H9 (cell line): ENCODE results near the gene SERTAD1. TPM values are rescaled to one million over a fixed set of nuclear protein-coding genes. Genes with fewer than 3 reads are reported as not detected.

Experiments
- DNase-seq: peaks from one replicate; pipeline ENCODE4 v3.0.0-alpha.2; 2017
- H2AFZ ChIP-seq: one replicate; pipeline ENCODE4 v1.6.1; 2013; ENCODE audit warnings: mild to moderate bottlenecking, low read length, control low read depth, moderate library complexity
- H2AK5ac ChIP-seq: 2 replicates; pipeline ENCODE4 v1.6.1; 2013; ENCODE audit warnings: low read length, control low read depth, mixed read lengths; ENCODE audit not compliant: insufficient read length
- H2BK120ac ChIP-seq: one replicate; pipeline ENCODE4 v1.6.1; 2013; ENCODE audit warnings: low read depth, mild to moderate bottlenecking, low read length, control low read depth, inconsistent platforms; ENCODE audit not compliant: poor library complexity, severe bottlenecking
- H2BK12ac ChIP-seq: 2 replicates; pipeline ENCODE4 v1.6.1; 2013; ENCODE audit warnings: low read length, control low read depth, mixed read lengths, low read depth; ENCODE audit not compliant: insufficient read length
- H2BK15ac ChIP-seq: 2 replicates; pipeline ENCODE4 v1.6.1; 2013; ENCODE audit warnings: low read depth, low read length, control low read depth
- H2BK20ac ChIP-seq: one replicate; pipeline ENCODE4 v1.6.1; 2013; ENCODE audit warnings: low read depth, mild to moderate bottlenecking, low read length, control low read depth, inconsistent platforms; ENCODE audit not compliant: poor library complexity, severe bottlenecking
- H2BK5ac ChIP-seq: 2 replicates; pipeline ENCODE4 v1.6.1; 2013; ENCODE audit warnings: low read length, control low read depth, mixed read lengths; ENCODE audit not compliant: insufficient read length
- H3K14ac ChIP-seq: 2 replicates; pipeline ENCODE4 v1.6.1; 2013; ENCODE audit warnings: low read length, control low read depth; ENCODE audit not compliant: insufficient read depth
- H3K18ac ChIP-seq: 2 replicates; pipeline ENCODE4 v1.6.1; 2013; ENCODE audit warnings: low read depth, mild to moderate bottlenecking, mixed read lengths, low read length, control low read depth; ENCODE audit not compliant: insufficient read length
- H3K23ac ChIP-seq: 2 replicates; pipeline ENCODE4 v1.6.1; 2013; ENCODE audit warnings: low read length, control low read depth, mixed read lengths, low read depth; ENCODE audit not compliant: insufficient read length
- H3K23me2 ChIP-seq: 2 replicates; pipeline ENCODE4 v1.6.1; 2013; ENCODE audit warnings: low read depth, mild to moderate bottlenecking, mixed read lengths, low read length, control low read depth; ENCODE audit not compliant: insufficient read length, poor library complexity, severe bottlenecking
- H3K27ac ChIP-seq: 2 replicates; pipeline ENCODE4 v1.5.1; 2013; ENCODE audit warnings: low read length, control low read depth, mixed read lengths, low read depth; ENCODE audit not compliant: insufficient read length
- H3K27me3 ChIP-seq: 2 replicates; pipeline ENCODE4 v1.6.1; 2013; ENCODE audit warnings: low read length, control low read depth, inconsistent platforms; ENCODE audit not compliant: insufficient read depth
- H3K4ac ChIP-seq: 2 replicates; pipeline ENCODE4 v1.6.1; 2013; ENCODE audit warnings: low read depth, mild to moderate bottlenecking, control low read depth, inconsistent platforms, low read length, moderate library complexity
- H3K4me1 ChIP-seq: 2 replicates; pipeline ENCODE4 v1.6.1; 2013; ENCODE audit warnings: low read length, control low read depth, inconsistent platforms; ENCODE audit not compliant: insufficient read depth
- H3K4me2 ChIP-seq: 2 replicates; pipeline ENCODE4 v1.6.1; 2013; ENCODE audit warnings: low read length, control low read depth, mixed read lengths; ENCODE audit not compliant: insufficient read length, insufficient read depth
- H3K56ac ChIP-seq: 2 replicates; pipeline ENCODE4 v1.6.1; 2013; ENCODE audit warnings: low read depth, mild to moderate bottlenecking, mixed read lengths, low read length, control low read depth; ENCODE audit not compliant: insufficient read length
- H3K79me1 ChIP-seq: 2 replicates; pipeline ENCODE4 v1.6.1; 2013; ENCODE audit warnings: low read depth, mild to moderate bottlenecking, moderate library complexity, low read length, control low read depth, inconsistent platforms; ENCODE audit not compliant: insufficient read depth, poor library complexity, severe bottlenecking
- H3K79me2 ChIP-seq: 2 replicates; pipeline ENCODE4 v1.6.1; 2013; ENCODE audit warnings: low read length, control low read depth, inconsistent platforms; ENCODE audit not compliant: insufficient read depth
- H3K9ac ChIP-seq: 2 replicates; pipeline ENCODE4 v1.6.1; 2013; ENCODE audit warnings: low read length, control low read depth, mixed read lengths; ENCODE audit not compliant: insufficient read length; ENCODE audit errors: extremely low read depth
- H3K9me3 ChIP-seq: one replicate; pipeline ENCODE4 v1.6.1; 2013; ENCODE audit warnings: low read depth, low read length, inconsistent platforms; ENCODE audit not compliant: control insufficient read depth
- H3T11ph ChIP-seq: one replicate; pipeline ENCODE4 v1.6.1; 2013; ENCODE audit warnings: mild to moderate bottlenecking, low read length, control low read depth, inconsistent platforms
- H4K20me1 ChIP-seq: one replicate; pipeline ENCODE4 v1.6.1; 2013; ENCODE audit not compliant: control insufficient read depth, insufficient read length, insufficient read depth
- H4K5ac ChIP-seq: 2 replicates; pipeline ENCODE4 v1.6.1; 2013; ENCODE audit warnings: low read depth, mild to moderate bottlenecking, mixed read lengths, low read length, control low read depth; ENCODE audit not compliant: insufficient read length
- H4K8ac ChIP-seq: replicated peaks from 2 replicates; pipeline ENCODE4 v1.6.1; 2013; ENCODE audit warnings: low read length, control low read depth, mixed read lengths, low read depth; ENCODE audit not compliant: insufficient read length
- H4K91ac ChIP-seq: 2 replicates; pipeline ENCODE4 v1.6.1; 2013; ENCODE audit warnings: low read depth, mild to moderate bottlenecking, moderate library complexity, mixed read lengths, low read length, control low read depth; ENCODE audit not compliant: insufficient read length
- H3K27ac Mint-ChIP-seq, 3 experiments: 2 replicates in 2 of 3; 3 replicates in 1 of 3; pipeline ENCODE4 v1.8.0; 2020 to 2021; ENCODE audit warnings: mixed read lengths in 3 of 3, mild to moderate bottlenecking in 1 of 3, moderate library complexity in 1 of 3
- H3K27me3 Mint-ChIP-seq: 2 replicates; pipeline ENCODE4 v1.8.0; 2021; ENCODE audit warnings: low read depth, mild to moderate bottlenecking, moderate library complexity, mixed read lengths
- H3K36me3 Mint-ChIP-seq, 3 experiments: 2 replicates in 2 of 3; 3 replicates in 1 of 3; pipeline ENCODE4 v1.8.0; 2020 to 2021; ENCODE audit warnings: low read depth in 3 of 3, mixed read lengths in 3 of 3; ENCODE audit not compliant: insufficient read depth in 1 of 3
- H3K4me1 Mint-ChIP-seq, 2 experiments: 2 replicates each; pipeline ENCODE4 v1.8.0; 2020; ENCODE audit warnings: mixed read lengths in 2 of 2
- H3K4me3 Mint-ChIP-seq, 2 experiments: 2 replicates in 1 of 2; 3 replicates in 1 of 2; pipeline ENCODE4 v1.8.0; 2020 to 2021; ENCODE audit warnings: mild to moderate bottlenecking in 2 of 2, mixed read lengths in 2 of 2, moderate library complexity in 1 of 2
- H3K9me3 Mint-ChIP-seq, 2 experiments: 2 replicates in 1 of 2; 3 replicates in 1 of 2; pipeline ENCODE4 v1.8.0; 2020; ENCODE audit warnings: mild to moderate bottlenecking in 2 of 2, mixed read lengths in 2 of 2, moderate library complexity in 1 of 2
- WGBS: extraction: QIAGEN DNeasy Blood & Tissue Kit; methylation state at CpG from one replicate; pipeline ENCODE4 v1.1.7; 2013; ENCODE audit warnings: missing lambda C conversion rate, low lambda C conversion rate, mixed read lengths; ENCODE audit not compliant: insufficient read length; ENCODE audit errors: extremely low coverage; 5-methylcytosine and 5-hydroxymethylcytosine counted together
- total RNA-seq: library from RNA; stranded (reverse); gene quantifications from 2 replicates; pipeline ENCODE4 v1.2.1, GENCODE V29; 2021
- TF ChIP-seq, protein P1 (sequence below): fragments of 200-600 bp; sonication (generic); conservative IDR thresholded peaks from 3 replicates; pipeline ENCODE4 v1.8.0; 2021; ENCODE audit warnings: antibody characterized with exemption, mild to moderate bottlenecking

The SERTAD1 gene
- total RNA-seq, 1 experiment from 2014 or later = 7.9 TPM

DNA sequence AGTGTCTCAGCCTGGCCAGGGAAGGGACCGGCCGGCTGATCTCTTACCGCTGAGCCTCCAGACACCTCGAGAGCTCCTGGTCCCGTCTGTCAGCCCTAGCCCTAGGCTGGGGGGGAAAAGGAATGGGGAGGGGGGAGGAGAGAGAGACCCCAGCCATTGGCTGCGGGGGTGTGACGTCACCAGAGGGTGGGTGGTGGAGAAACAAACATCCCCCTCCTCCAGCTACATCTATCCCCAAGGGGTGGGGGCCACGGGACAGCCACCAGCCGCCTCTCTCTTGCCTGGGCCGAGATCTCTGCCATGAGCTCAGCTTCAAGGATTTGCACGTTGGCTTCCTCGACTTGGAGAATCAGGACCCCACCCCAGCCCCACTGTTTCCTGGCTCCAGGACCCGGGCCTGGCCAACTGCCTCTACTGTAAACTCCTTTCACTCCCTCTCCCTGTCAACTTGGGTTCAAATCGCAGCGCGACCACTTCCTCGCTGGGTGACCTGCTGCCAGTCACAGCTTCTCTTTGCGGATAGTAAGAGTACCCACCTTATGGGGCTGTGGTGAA, 12.4 kb downstream of the SERTAD1 start, which contains the start of gene PRX:
Gene PRX (minus strand): TSS at position 88 of the 555 bp plus-strand sequence. CDS start 5,446 bp downstream, outside the sequence.
- Histone ChIP-seq H2BK120ac (no peak within 1 kb of the TSS), H3K18ac (no peak within 1 kb of the TSS), H3K4me1 (peaks cover 3% of the 10 kb centered on the region; the same call in 1 of the 2 replicates), H3K79me2 (no peaks in the 10 kb centered on the region), H3K27me3 (no peaks in the 10 kb centered on the region), H3K4ac (no peak within 1 kb of the TSS), H2AFZ (no peak within 1 kb of the TSS), H3K56ac (no peak within 1 kb of the TSS), H4K20me1 (no peaks in the 10 kb centered on the region), H3K9me3 (no peaks in the 10 kb centered on the region), H3K4me2 (peak within 1 kb of the TSS; percentile 14), H3K79me1 (no peaks in the 10 kb centered on the region), H3K9ac (no peak within 1 kb of the TSS), H3K23me2 (no peaks in the 10 kb centered on the region), H3K23ac (no peak within 1 kb of the TSS), H2AK5ac (no peak within 1 kb of the TSS), H3K27ac (no peak within 1 kb of the TSS), H4K5ac (no peak within 1 kb of the TSS), H4K91ac (no peak within 1 kb of the TSS), H3T11ph (no peak within 1 kb of the TSS), H4K8ac (no peak within 1 kb of the TSS), H2BK15ac (peak within 1 kb of the TSS; percentile 13; the same call in 1 of the 2 replicates), H2BK20ac (no peak within 1 kb of the TSS), H2BK12ac (no peak within 1 kb of the TSS), H2BK5ac (no peak within 1 kb of the TSS), H3K14ac (peak within 1 kb of the TSS; percentile 39; the same call in 1 of the 2 replicates)
- peaks cover 26 to 53% of the 10 kb centered on the region in 2 experiments for H3K4me1 Mint-ChIP-seq
- peak; percentile 90 for DNase-seq
- H3K9me3 Mint-ChIP-seq = no peaks in the 10 kb centered on the region
- H3K4me3 Mint-ChIP-seq = peak within 1 kb of the TSS; percentile 36 to 74
- WGBS = no CpG with 5 or more reads among the region's 18 CpGs
- TF ChIP-seq, protein P1, sequence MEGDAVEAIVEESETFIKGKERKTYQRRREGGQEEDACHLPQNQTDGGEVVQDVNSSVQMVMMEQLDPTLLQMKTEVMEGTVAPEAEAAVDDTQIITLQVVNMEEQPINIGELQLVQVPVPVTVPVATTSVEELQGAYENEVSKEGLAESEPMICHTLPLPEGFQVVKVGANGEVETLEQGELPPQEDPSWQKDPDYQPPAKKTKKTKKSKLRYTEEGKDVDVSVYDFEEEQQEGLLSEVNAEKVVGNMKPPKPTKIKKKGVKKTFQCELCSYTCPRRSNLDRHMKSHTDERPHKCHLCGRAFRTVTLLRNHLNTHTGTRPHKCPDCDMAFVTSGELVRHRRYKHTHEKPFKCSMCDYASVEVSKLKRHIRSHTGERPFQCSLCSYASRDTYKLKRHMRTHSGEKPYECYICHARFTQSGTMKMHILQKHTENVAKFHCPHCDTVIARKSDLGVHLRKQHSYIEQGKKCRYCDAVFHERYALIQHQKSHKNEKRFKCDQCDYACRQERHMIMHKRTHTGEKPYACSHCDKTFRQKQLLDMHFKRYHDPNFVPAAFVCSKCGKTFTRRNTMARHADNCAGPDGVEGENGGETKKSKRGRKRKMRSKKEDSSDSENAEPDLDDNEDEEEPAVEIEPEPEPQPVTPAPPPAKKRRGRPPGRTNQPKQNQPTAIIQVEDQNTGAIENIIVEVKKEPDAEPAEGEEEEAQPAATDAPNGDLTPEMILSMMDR = no peak
- H3K27me3 Mint-ChIP-seq = peaks cover 5% of the 10 kb centered on the region
- H3K27ac Mint-ChIP-seq = peak within 1 kb of the TSS in 2 of 3 experiments; percentile 83 to 86; a peak in 5 of 7 replicates
- H3K36me3 Mint-ChIP-seq = no peaks in the 10 kb centered on the region
